HCT116 (cell line): Measurements from ENCODE around the gene SORL1.

Experiments used
- ATF3 ChIP-seq: IDR thresholded peaks from 2 replicates; pipeline ENCODE4 v1.6.1; 2012
- CEBPB ChIP-seq: IDR thresholded peaks from 2 replicates; pipeline ENCODE4 v1.6.1; 2012; ENCODE audit warnings: low read depth
- CTCF ChIP-seq, 3 experiments: fragments of 200-600 bp in 1 of 3; sonication (generic) in 1 of 3; IDR thresholded peaks in 2 of 3; conservative IDR thresholded peaks in 1 of 3; 2 replicates each; pipeline ENCODE4 v1.5.1; 2012 to 2017; ENCODE audit warnings: low read depth in 2 of 3, low read length in 2 of 3, antibody characterized with exemption in 1 of 3, borderline replicate concordance in 1 of 3, control low read depth in 1 of 3, mild to moderate bottlenecking in 1 of 3, mixed read lengths in 1 of 3, mixed run types in 1 of 3, moderate library complexity in 1 of 3; ENCODE audit not compliant: insufficient read depth in 1 of 3
- EZH2 ChIP-seq: fragments of 200-600 bp; sonication (generic); IDR thresholded peaks from 2 replicates; pipeline ENCODE4 v1.6.1; 2017; ENCODE audit warnings: antibody characterized with exemption, mixed run types
- EZH2phosphoT487 ChIP-seq: fragments of 200-600 bp; IDR thresholded peaks from 2 replicates; pipeline ENCODE4 v1.6.1; 2018; ENCODE audit warnings: antibody characterized with exemption, borderline replicate concordance
- MAX ChIP-seq: IDR thresholded peaks from 2 replicates; pipeline ENCODE4 v1.6.1; 2012
- POLR2A ChIP-seq: IDR thresholded peaks from 2 replicates; pipeline ENCODE4 v1.7.0; 2011; ENCODE audit warnings: borderline replicate concordance; ENCODE audit not compliant: insufficient read depth, insufficient read length; ENCODE audit errors: extremely low read depth
- POLR2AphosphoS5 ChIP-seq: IDR thresholded peaks from 2 replicates; pipeline ENCODE4 v1.6.1; 2011; ENCODE audit warnings: mild to moderate bottlenecking, low read depth, low read length, moderate library complexity
- SIN3A ChIP-seq: IDR thresholded peaks from 2 replicates; pipeline ENCODE4 v1.6.1; 2012; ENCODE audit warnings: low read depth
- SP1 ChIP-seq: IDR thresholded peaks from 2 replicates; pipeline ENCODE4 v1.6.1; 2012; ENCODE audit warnings: low read depth
- TCF7L2 ChIP-seq: IDR thresholded peaks from 2 replicates; pipeline ENCODE4 v1.7.0; 2011; ENCODE audit warnings: borderline replicate concordance, inconsistent platforms; ENCODE audit not compliant: insufficient read depth, insufficient read length; ENCODE audit errors: extremely low read depth
- ZFX ChIP-seq: fragments of 450-650 bp; IDR thresholded peaks from 2 replicates; pipeline ENCODE4 v1.6.1; 2017
- ZNF274 ChIP-seq: fragments of 200-500 bp; sonication (Bioruptor generic); IDR thresholded peaks from 2 replicates; pipeline ENCODE4 v1.6.1; 2014; ENCODE audit warnings: mild to moderate bottlenecking, low read depth, low read length, inconsistent platforms
- TF ChIP-seq, protein P1 (sequence below): IDR thresholded peaks from 2 replicates; pipeline ENCODE4 v1.6.1; 2011; ENCODE audit warnings: mild to moderate bottlenecking, low read length, moderate library complexity; ENCODE audit not compliant: insufficient replicate concordance; ENCODE audit errors: extremely low read depth

- TF ChIP-seq CTCF (IDR thresholded peaks at IDR 0.05 in 2 of 3, conservative IDR thresholded peaks at IDR 0.05 in 1 of 3; ENCODE audit: borderline replicate concordance in 1 of 3, insufficient read depth in 1 of 3, low read depth in 2 of 3, low read length in 2 of 3) = no peak
- TF ChIP-seq MAX = no peak
- TF ChIP-seq ZNF274 = no peak
- TF ChIP-seq POLR2A = no peak
- no peak for TF ChIP-seq SIN3A
- TF ChIP-seq EZH2phosphoT487 = no peak
- TF ChIP-seq SP1 = no peak
- TF ChIP-seq POLR2AphosphoS5 = no peak
- no peak for TF ChIP-seq TCF7L2
- no peak for TF ChIP-seq CEBPB
- TF ChIP-seq, protein P1, sequence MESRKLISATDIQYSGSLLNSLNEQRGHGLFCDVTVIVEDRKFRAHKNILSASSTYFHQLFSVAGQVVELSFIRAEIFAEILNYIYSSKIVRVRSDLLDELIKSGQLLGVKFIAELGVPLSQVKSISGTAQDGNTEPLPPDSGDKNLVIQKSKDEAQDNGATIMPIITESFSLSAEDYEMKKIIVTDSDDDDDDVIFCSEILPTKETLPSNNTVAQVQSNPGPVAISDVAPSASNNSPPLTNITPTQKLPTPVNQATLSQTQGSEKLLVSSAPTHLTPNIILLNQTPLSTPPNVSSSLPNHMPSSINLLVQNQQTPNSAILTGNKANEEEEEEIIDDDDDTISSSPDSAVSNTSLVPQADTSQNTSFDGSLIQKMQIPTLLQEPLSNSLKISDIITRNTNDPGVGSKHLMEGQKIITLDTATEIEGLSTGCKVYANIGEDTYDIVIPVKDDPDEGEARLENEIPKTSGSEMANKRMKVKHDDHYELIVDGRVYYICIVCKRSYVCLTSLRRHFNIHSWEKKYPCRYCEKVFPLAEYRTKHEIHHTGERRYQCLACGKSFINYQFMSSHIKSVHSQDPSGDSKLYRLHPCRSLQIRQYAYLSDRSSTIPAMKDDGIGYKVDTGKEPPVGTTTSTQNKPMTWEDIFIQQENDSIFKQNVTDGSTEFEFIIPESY = no peak
- no peak for TF ChIP-seq ZFX
- TF ChIP-seq ATF3 = no peak
- no peak for TF ChIP-seq EZH2
These were observed 45.8 kb upstream of the SORL1 start for GRCh38 chr11:121406291-121406690.
